MM.1S (cell line): Measurements from ENCODE around the gene CSRNP3.

ENCODE experiments used
- DNase-seq: peaks from one replicate; pipeline ENCODE4 v3.0.0-alpha.2; 2015
- H2AFZ ChIP-seq: fragments of 300-600 bp; sonication (generic); 2 replicates; pipeline ENCODE4 v1.6.0; 2016; ENCODE audit warnings: antibody characterized with exemption, low read length
- H3F3A ChIP-seq: fragments of 300-600 bp; sonication (generic); 2 replicates; pipeline ENCODE4 v1.6.1; 2016; ENCODE audit warnings: mild to moderate bottlenecking, antibody characterized with exemption, low read length, moderate library complexity, mixed read lengths; ENCODE audit not compliant: insufficient read depth
- H3K27ac ChIP-seq: fragments of 300-600 bp; sonication (generic); 2 replicates; pipeline ENCODE4 v1.5.1; 2016; ENCODE audit warnings: mild to moderate bottlenecking, low read length
- H3K27me3 ChIP-seq: fragments of 300-600 bp; sonication (generic); replicated peaks from 2 replicates; pipeline ENCODE4 v1.6.0; 2016; ENCODE audit warnings: low read length; ENCODE audit not compliant: insufficient read depth
- H3K36me3 ChIP-seq: fragments of 300-600 bp; sonication (generic); replicated peaks from 2 replicates; pipeline ENCODE4 v1.6.1; 2016; ENCODE audit warnings: mild to moderate bottlenecking, low read length, mixed read lengths; ENCODE audit not compliant: insufficient read depth
- H3K4me1 ChIP-seq: fragments of 300-600 bp; sonication (generic); 2 replicates; pipeline ENCODE4 v1.6.1; 2016; ENCODE audit warnings: low read length, mixed read lengths
- H3K4me2 ChIP-seq: fragments of 300-600 bp; sonication (generic); 2 replicates; pipeline ENCODE4 v1.6.0; 2016; ENCODE audit warnings: low read depth, low read length
- H3K4me3 ChIP-seq: fragments of 300-600 bp; sonication (generic); 2 replicates; pipeline ENCODE4 v1.5.1; 2016; ENCODE audit warnings: low read length, mixed read lengths
- H3K79me2 ChIP-seq: fragments of 300-600 bp; sonication (generic); 2 replicates; pipeline ENCODE4 v1.6.1; 2016; ENCODE audit warnings: mixed run types, low read length, mixed read lengths
- H3K9ac ChIP-seq: fragments of 300-600 bp; sonication (generic); 2 replicates; pipeline ENCODE4 v1.6.1; 2016; ENCODE audit warnings: low read length, mixed read lengths
- H3K9me2 ChIP-seq: fragments of 300-600 bp; sonication (generic); replicated peaks from 2 replicates; pipeline ENCODE4 v1.6.1; 2016; ENCODE audit warnings: mild to moderate bottlenecking, low read length, mixed read lengths; ENCODE audit not compliant: insufficient read depth
- H3K9me3 ChIP-seq: fragments of 300-600 bp; sonication (generic); replicated peaks from 2 replicates; pipeline ENCODE4 v1.6.1; 2016; ENCODE audit warnings: mild to moderate bottlenecking, low read length, mixed read lengths; ENCODE audit not compliant: insufficient read depth
- H4K20me1 ChIP-seq: fragments of 300-600 bp; sonication (generic); 2 replicates; pipeline ENCODE4 v1.6.1; 2016; ENCODE audit warnings: mild to moderate bottlenecking, low read length, moderate library complexity, mixed read lengths; ENCODE audit not compliant: insufficient read depth
- EZH2 ChIP-seq: fragments of 300-600 bp; sonication (generic); optimal IDR thresholded peaks from 2 replicates; pipeline ENCODE3; 2017; ENCODE audit warnings: low read depth, mild to moderate bottlenecking, antibody characterized with exemption, low read length, mixed read lengths
- EZH2phosphoT487 ChIP-seq: fragments of 300-600 bp; sonication (generic); IDR thresholded peaks from 2 replicates; pipeline ENCODE4 v1.6.1; 2018; ENCODE audit warnings: antibody characterized with exemption, low read length
- TF ChIP-seq, protein P1 (sequence below): fragments of 300-600 bp; sonication (generic); IDR thresholded peaks from 2 replicates; pipeline ENCODE4 v1.5.1; 2016; ENCODE audit warnings: antibody characterized with exemption, low read length, mixed read lengths

The CSRNP3 gene

DNA sequence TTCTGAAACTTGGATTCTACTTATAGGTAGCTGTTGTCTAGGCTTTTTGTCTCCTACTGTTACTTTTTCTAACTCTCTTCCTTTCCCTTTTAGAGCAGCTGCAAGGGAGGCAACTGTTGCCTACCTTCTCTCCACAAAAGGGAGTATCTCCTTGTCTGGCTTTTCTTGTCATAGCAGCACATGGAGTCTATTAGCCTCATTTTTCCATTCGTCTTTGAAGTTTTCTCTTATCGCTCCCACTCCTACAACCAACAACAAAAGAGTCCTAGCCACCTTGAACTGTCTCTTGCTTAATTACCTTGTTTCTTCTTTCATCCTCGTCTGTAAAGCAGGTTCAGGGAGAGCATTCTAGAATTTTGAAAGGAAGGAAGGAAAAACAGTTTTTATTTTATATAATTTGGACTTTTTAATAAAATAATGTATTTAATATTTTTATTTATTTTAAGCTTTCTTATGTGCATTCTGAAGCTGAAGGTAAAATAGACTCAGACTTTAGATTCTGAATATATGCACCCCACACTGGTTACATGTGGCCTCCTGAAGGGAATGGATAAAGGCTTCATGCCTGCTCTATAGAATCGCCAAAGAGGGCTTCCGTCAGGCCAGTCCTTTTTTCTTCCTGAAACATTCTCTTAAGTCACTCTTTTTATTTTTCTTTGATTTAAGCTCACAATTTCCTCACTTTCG, 154.4 kb downstream of the CSRNP3 start:
- no peak for TF ChIP-seq EZH2
- TF ChIP-seq EZH2phosphoT487: no peak
- TF ChIP-seq, protein P1, sequence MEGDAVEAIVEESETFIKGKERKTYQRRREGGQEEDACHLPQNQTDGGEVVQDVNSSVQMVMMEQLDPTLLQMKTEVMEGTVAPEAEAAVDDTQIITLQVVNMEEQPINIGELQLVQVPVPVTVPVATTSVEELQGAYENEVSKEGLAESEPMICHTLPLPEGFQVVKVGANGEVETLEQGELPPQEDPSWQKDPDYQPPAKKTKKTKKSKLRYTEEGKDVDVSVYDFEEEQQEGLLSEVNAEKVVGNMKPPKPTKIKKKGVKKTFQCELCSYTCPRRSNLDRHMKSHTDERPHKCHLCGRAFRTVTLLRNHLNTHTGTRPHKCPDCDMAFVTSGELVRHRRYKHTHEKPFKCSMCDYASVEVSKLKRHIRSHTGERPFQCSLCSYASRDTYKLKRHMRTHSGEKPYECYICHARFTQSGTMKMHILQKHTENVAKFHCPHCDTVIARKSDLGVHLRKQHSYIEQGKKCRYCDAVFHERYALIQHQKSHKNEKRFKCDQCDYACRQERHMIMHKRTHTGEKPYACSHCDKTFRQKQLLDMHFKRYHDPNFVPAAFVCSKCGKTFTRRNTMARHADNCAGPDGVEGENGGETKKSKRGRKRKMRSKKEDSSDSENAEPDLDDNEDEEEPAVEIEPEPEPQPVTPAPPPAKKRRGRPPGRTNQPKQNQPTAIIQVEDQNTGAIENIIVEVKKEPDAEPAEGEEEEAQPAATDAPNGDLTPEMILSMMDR: no peak
- no peaks in the 10 kb centered on the region for H3K79me2 ChIP-seq
- H3K9me2 ChIP-seq: no peaks in the 10 kb centered on the region
- H3K27ac ChIP-seq: no peak overlapping the region
- H3F3A ChIP-seq: no peaks in the 10 kb centered on the region
- H3K4me2 ChIP-seq: no peak overlapping the region
- no peak overlapping the region for H3K9ac ChIP-seq
- H3K36me3 ChIP-seq: no peaks in the 10 kb centered on the region
- H2AFZ ChIP-seq: no peak overlapping the region
- H3K4me3 ChIP-seq: no peak overlapping the region
- H3K27me3 ChIP-seq: no peaks in the 10 kb centered on the region
- no peaks in the 10 kb centered on the region for H4K20me1 ChIP-seq
- DNase-seq: no peak
- H3K9me3 ChIP-seq: no peaks in the 10 kb centered on the region
- H3K4me1 ChIP-seq: no peaks in the 10 kb centered on the region

DNA sequence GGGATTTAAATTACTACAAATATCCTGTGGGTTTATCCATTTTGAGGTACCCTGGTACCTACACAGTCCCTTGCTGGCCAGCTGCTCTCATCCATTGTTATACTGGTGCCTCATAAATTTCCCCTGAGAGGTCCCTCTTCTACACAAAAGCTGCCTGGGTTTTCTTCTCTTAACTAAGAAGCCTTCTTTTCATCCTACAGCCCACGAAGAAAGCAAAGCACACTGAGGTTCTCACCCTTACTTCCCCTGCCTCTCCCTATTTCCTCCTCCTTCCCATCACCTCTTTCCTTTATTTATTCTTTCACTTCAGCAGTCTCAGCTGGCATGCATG, 154.9 kb downstream of the CSRNP3 start:
- H3K4me1 ChIP-seq: peaks cover 1% of the 10 kb centered on the region; the same call in 1 of the 2 replicates
- no peaks in the 10 kb centered on the region for H3K27me3 ChIP-seq
- no peaks in the 10 kb centered on the region for H3F3A ChIP-seq
- no peaks in the 10 kb centered on the region for H3K36me3 ChIP-seq
- H4K20me1 ChIP-seq: no peaks in the 10 kb centered on the region
- H2AFZ ChIP-seq: no peak overlapping the region
- H3K4me3 ChIP-seq: no peak overlapping the region
- no peak for DNase-seq
- no peak overlapping the region for H3K4me2 ChIP-seq
- H3K27ac ChIP-seq: no peak overlapping the region
- no peaks in the 10 kb centered on the region for H3K9me3 ChIP-seq
- no peaks in the 10 kb centered on the region for H3K79me2 ChIP-seq
- no peak overlapping the region for H3K9ac ChIP-seq
- no peak for TF ChIP-seq EZH2phosphoT487
- TF ChIP-seq EZH2: no peak
- TF ChIP-seq, protein P1: no peak
- no peaks in the 10 kb centered on the region for H3K9me2 ChIP-seq

DNA sequence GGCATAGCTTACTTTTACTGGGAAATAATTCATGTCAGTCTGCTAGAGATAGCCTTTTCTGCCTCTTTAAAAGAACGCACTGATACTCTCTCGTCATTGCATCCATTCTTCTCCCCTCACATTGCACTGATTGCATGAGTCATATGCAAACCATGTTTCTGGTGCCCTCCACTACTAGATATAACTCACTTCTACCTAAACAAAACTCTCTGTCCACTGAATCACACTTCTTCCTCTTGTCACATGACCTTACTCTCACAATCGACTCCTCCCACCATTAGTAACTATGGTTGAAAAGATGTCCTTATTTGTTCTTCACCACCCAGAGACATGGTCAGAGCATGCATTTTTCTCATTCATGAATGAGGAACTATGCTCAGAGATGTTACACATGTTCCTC, 158.0 kb downstream of the CSRNP3 start:
- no peaks in the 10 kb centered on the region for H4K20me1 ChIP-seq
- no peaks in the 10 kb centered on the region for H3K9me3 ChIP-seq
- no peak overlapping the region for H2AFZ ChIP-seq
- H3K27me3 ChIP-seq: no peaks in the 10 kb centered on the region
- H3K27ac ChIP-seq: no peak overlapping the region
- TF ChIP-seq, protein P1: no peak
- TF ChIP-seq EZH2phosphoT487 (no peak), EZH2 (no peak)
- no peak for DNase-seq
- no peak overlapping the region for H3K9ac ChIP-seq
- no peaks in the 10 kb centered on the region for H3K79me2 ChIP-seq
- H3K4me1 ChIP-seq: peaks cover 8% of the 10 kb centered on the region; the same call in 1 of the 2 replicates
- no peaks in the 10 kb centered on the region for H3K36me3 ChIP-seq
- no peaks in the 10 kb centered on the region for H3F3A ChIP-seq
- H3K9me2 ChIP-seq: no peaks in the 10 kb centered on the region
- no peak overlapping the region for H3K4me3 ChIP-seq
- H3K4me2 ChIP-seq: no peak overlapping the region
